Gastrocnemius medialis (tissue), 4 donors: Measurements from ENCODE around the gene NFKBIL1. TPM values are rescaled to one million over a fixed set of nuclear protein-coding genes. Genes with fewer than 3 reads are reported as not detected.

Experiments used
- ATAC-seq, 2 donors: fragments of 150-250 bp; one replicate each; pipeline ENCODE4 v1.9.1; 2016
- DNase-seq, 2 donors: peaks; one replicate each; pipeline ENCODE4 v3.0.0-alpha.2; 2019
- H3K27ac ChIP-seq, 4 donors: fragments of 200-600 bp; sonication (generic); 1 replicate in 1 of 4; 2 replicates in 3 of 4; pipeline ENCODE4 v1.5.1; 2016 to 2018; ENCODE audit warnings: mild to moderate bottlenecking in 2 of 4, moderate library complexity in 1 of 4
- H3K27me3 ChIP-seq, 3 donors: fragments of 200-600 bp; sonication (generic) in 2 of 3; 1 replicate in 1 of 3; 2 replicates in 2 of 3; pipeline versions ENCODE4 v1.5.1 to v1.6.0; 2016 to 2019; ENCODE audit warnings: mild to moderate bottlenecking in 1 of 3, moderate library complexity in 1 of 3
- H3K36me3 ChIP-seq, 2 donors: fragments of 200-600 bp; sonication (generic) in 1 of 2; one replicate each; pipeline ENCODE4 v1.5.1; 2017 to 2018
- H3K4me1 ChIP-seq, 2 donors: fragments of 200-600 bp; sonication (generic) in 1 of 2; one replicate each; pipeline ENCODE4 v1.5.1; 2016 to 2017; ENCODE audit warnings: mild to moderate bottlenecking in 2 of 2
- H3K4me3 ChIP-seq, 4 donors: fragments of 200-600 bp; sonication (generic) in 3 of 4; 1 replicate in 1 of 4; 2 replicates in 3 of 4; pipeline ENCODE4 v1.5.1; 2016 to 2019; ENCODE audit warnings: mild to moderate bottlenecking in 2 of 4
- H3K9me3 ChIP-seq, 3 donors: fragments of 200-600 bp; sonication (generic) in 2 of 3; 1 replicate in 1 of 3; 2 replicates in 2 of 3; pipeline ENCODE4 v1.5.1; 2016 to 2019
- CTCF ChIP-seq, 5 experiments: fragments of 450-650 bp in 3 of 5; fragments of 200-600 bp in 2 of 5; sonication (generic) in 2 of 5; IDR thresholded peaks in 4 of 5; conservative IDR thresholded peaks in 1 of 5; 1 replicate in 4 of 5; 2 replicates in 1 of 5; pipeline ENCODE4 v1.5.1; 2016 to 2019; ENCODE audit warnings: antibody characterized with exemption in 5 of 5, mild to moderate bottlenecking in 3 of 5, moderate library complexity in 3 of 5
- POLR2A ChIP-seq, 2 donors: fragments of 450-650 bp; IDR thresholded peaks; one replicate each; pipeline ENCODE4 v1.6.1; 2017; ENCODE audit warnings: antibody characterized with exemption in 2 of 2, mild to moderate bottlenecking in 2 of 2, moderate library complexity in 2 of 2
- in situ Hi-C, 4 donors: fragments of 200-750 bp; cut with MboI; loops; one replicate each; pipeline versions ENCODE4 v1.15.0 to v1.8.0; 2017; ENCODE audit warnings: low sequenced_read_pairs in 4 of 4
- intact Hi-C: fragments of 100-400 bp; cut with DNase I; formaldehyde crosslinking; loops from one replicate; pipeline ENCODE4 v1.15.1; 2023; ENCODE audit warnings: low total_unique reads
- total RNA-seq, 4 donors: library from RNA; depleted of rRNA; stranded (reverse); fragments of >200 nt; gene quantifications; one replicate each; pipeline versions ENCODE4 v1.1.0 to v1.2.3, GENCODE V29; 2016

NFKBIL1 gene
- total RNA-seq, 4 donors from 2014 or later, result 17.6 to 21.7 (median 20.3) TPM

DNA sequence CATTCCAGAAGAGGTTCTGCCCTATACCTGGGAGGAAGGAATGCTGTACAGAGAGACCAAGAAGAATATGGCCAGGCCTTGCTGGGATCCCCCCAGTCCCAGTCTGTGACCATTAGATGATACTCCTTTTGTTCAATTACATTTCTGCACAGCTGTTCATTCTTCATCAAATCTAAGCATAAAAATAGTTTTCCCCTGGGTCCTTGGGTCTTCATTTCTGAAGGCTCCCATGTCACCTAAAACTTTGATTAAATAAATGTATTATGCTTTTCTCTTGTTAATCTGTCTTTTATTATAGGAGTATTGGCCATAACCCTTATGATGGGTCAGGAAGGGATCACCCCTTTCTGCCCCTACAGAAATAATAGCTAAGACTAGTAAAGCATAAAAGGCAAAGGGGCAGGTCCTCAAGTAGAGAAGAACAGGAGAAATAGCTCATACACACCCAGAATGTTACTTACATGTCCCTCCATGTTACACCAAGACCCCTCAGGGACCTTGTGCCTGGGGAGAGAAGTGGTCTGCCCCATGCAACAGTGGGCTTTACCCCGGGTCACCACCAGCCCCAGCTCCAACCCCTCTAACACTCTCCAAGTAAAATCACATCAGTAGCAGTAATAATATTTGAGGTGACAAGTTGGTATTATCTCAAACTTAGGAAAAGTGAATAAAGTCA lies 22.6 kb downstream of the NFKBIL1 start:
- ATAC-seq (no peak), DNase-seq (no peak)
- no peaks in the 10 kb centered on the region for H3K9me3 ChIP-seq
- H3K36me3 ChIP-seq, result no peaks in the 10 kb centered on the region
- H3K27me3 ChIP-seq, result no peaks in the 10 kb centered on the region
- intact Hi-C loops (no loop called here), in situ Hi-C loops (no loop called here)
- no peak overlapping the region for H3K4me3 ChIP-seq
- H3K4me1 ChIP-seq, result no peaks in the 10 kb centered on the region
- no peak for TF ChIP-seq CTCF (IDR thresholded peaks at IDR 0.05 in 4 of 5, conservative IDR thresholded peaks at IDR 0.05 in 1 of 5)
- TF ChIP-seq POLR2A (IDR thresholded peaks at IDR 0.05), result no peak
- H3K27ac ChIP-seq, result no peak overlapping the region

- Histone ChIP-seq H3K27me3 (no peaks in the 10 kb centered on the region), H3K4me1 (no peaks in the 10 kb centered on the region), H3K36me3 (no peaks in the 10 kb centered on the region), H3K27ac (no peak within 1 kb of the TSS), H3K4me3 (no peak within 1 kb of the TSS), H3K9me3 (no peaks in the 10 kb centered on the region)
- intact Hi-C loops (no loop called here), in situ Hi-C loops (no loop called here)
- ATAC-seq (no peak), DNase-seq (no peak)
- TF ChIP-seq CTCF (IDR thresholded peaks at IDR 0.05 in 4 of 5, conservative IDR thresholded peaks at IDR 0.05 in 1 of 5) (no peak), POLR2A (IDR thresholded peaks at IDR 0.05) (no peak)
Measured at GRCh38 chr6:31572041-31572911, 24.9 kb downstream of the NFKBIL1 start, which contains the start of gene LTA. Gene LTA (plus strand): TSS chr6:31572289. CDS start chr6:31572743, 454 bp downstream.

- H3K36me3 ChIP-seq, result no peaks in the 10 kb centered on the region
- H3K27me3 ChIP-seq, result no peaks in the 10 kb centered on the region
- H3K4me3 ChIP-seq, result no peak overlapping the region
- DNase-seq (no peak), ATAC-seq (no peak)
- H3K4me1 ChIP-seq, result no peaks in the 10 kb centered on the region
- intact Hi-C loops, result no loop called here
- H3K27ac ChIP-seq, result no peak overlapping the region
- in situ Hi-C loops, result no loop called here
- TF ChIP-seq CTCF (IDR thresholded peaks at IDR 0.05 in 4 of 5, conservative IDR thresholded peaks at IDR 0.05 in 1 of 5) (no peak), POLR2A (IDR thresholded peaks at IDR 0.05) (no peak)
- H3K9me3 ChIP-seq, result no peaks in the 10 kb centered on the region
Measured at GRCh38 chr6:31573239-31574105, 26.1 kb downstream of the NFKBIL1 start.

GRCh38 chr6:31574106-31575061 lies 27.0 kb downstream of the NFKBIL1 start:
- Histone ChIP-seq H3K27ac (peak overlapping the region in 1 of 4 donors; percentile 61), H3K9me3 (no peaks in the 10 kb centered on the region), H3K27me3 (no peaks in the 10 kb centered on the region), H3K4me3 (no peak overlapping the region), H3K4me1 (no peaks in the 10 kb centered on the region), H3K36me3 (no peaks in the 10 kb centered on the region)
- DNase-seq, result no peak
- ATAC-seq, result no peak
- intact Hi-C loops, result no loop called here
- no peak for TF ChIP-seq POLR2A (IDR thresholded peaks at IDR 0.05)
- no peak for TF ChIP-seq CTCF (IDR thresholded peaks at IDR 0.05 in 4 of 5, conservative IDR thresholded peaks at IDR 0.05 in 1 of 5)
- in situ Hi-C loops, result no loop called here
